Neuronal stem cell (in vitro differentiated cells): ENCODE results near the gene ZNF383.
"Not testable (repeated sequence)": the region's sequence is repeated elsewhere in the genome, so short reads cannot be mapped to it uniquely, and the experiment has no call there.

Experiments used
- DNase-seq: peaks from one replicate; pipeline ENCODE4 v3.0.0-alpha.2; 2013; ENCODE audit warnings: low spot score
- H2AFZ ChIP-seq: one replicate; pipeline ENCODE4 v1.6.1; 2013; ENCODE audit warnings: mild to moderate bottlenecking, low read length, inconsistent platforms
- H2AK5ac ChIP-seq: 2 replicates; pipeline ENCODE4 v1.6.1; 2013; ENCODE audit warnings: low read depth, mild to moderate bottlenecking, inconsistent platforms, low read length, moderate library complexity, mixed read lengths
- H2BK120ac ChIP-seq: 2 replicates; pipeline ENCODE4 v1.6.1; 2013; ENCODE audit warnings: low read depth, mild to moderate bottlenecking, inconsistent platforms, low read length, moderate library complexity, mixed read lengths
- H2BK12ac ChIP-seq: one replicate; pipeline ENCODE4 v1.6.1; 2013; ENCODE audit warnings: low read length, inconsistent platforms
- H2BK15ac ChIP-seq: 2 replicates; pipeline ENCODE4 v1.6.1; 2013; ENCODE audit warnings: mild to moderate bottlenecking, low read length, inconsistent platforms, mixed read lengths
- H2BK5ac ChIP-seq: one replicate; pipeline ENCODE4 v1.6.1; 2013; ENCODE audit warnings: inconsistent platforms, mild to moderate bottlenecking, low read length, moderate library complexity
- H3K14ac ChIP-seq: one replicate; pipeline ENCODE4 v1.6.1; 2013; ENCODE audit warnings: low read length, inconsistent platforms
- H3K18ac ChIP-seq: 2 replicates; pipeline ENCODE4 v1.6.1; 2013; ENCODE audit warnings: low read length, inconsistent platforms
- H3K23ac ChIP-seq: 2 replicates; pipeline ENCODE4 v1.6.1; 2013; ENCODE audit warnings: low read depth, mild to moderate bottlenecking, mixed read lengths, low read length, inconsistent platforms; ENCODE audit not compliant: poor library complexity
- H3K27ac ChIP-seq: replicated peaks from 3 replicates; pipeline ENCODE4 v1.5.1; 2013; ENCODE audit warnings: low read length, inconsistent platforms
- H3K27me3 ChIP-seq, 3 experiments: 2 replicates each; pipeline ENCODE4 v1.6.1; 2013; ENCODE audit warnings: low read length in 3 of 3, mild to moderate bottlenecking in 2 of 3, inconsistent platforms in 1 of 3, low read depth in 1 of 3, mixed read lengths in 1 of 3, moderate library complexity in 1 of 3; ENCODE audit not compliant: control insufficient read depth in 3 of 3, insufficient read depth in 3 of 3
- H3K36me3 ChIP-seq, 2 donors: replicated peaks in 1 of 2; 2 replicates each; pipeline ENCODE4 v1.6.1; 2013; ENCODE audit warnings: low read length in 2 of 2; ENCODE audit not compliant: control insufficient read depth in 2 of 2, insufficient read depth in 2 of 2
- H3K4ac ChIP-seq: 2 replicates; pipeline ENCODE4 v1.6.1; 2013; ENCODE audit warnings: inconsistent platforms, mild to moderate bottlenecking, low read length, moderate library complexity
- H3K4me1 ChIP-seq, 2 donors: 1 replicate in 1 of 2; 2 replicates in 1 of 2; pipeline ENCODE4 v1.6.1; 2013; ENCODE audit warnings: low read length in 2 of 2, low read depth in 1 of 2; ENCODE audit not compliant: control insufficient read depth in 2 of 2, insufficient read depth in 1 of 2
- H3K4me2 ChIP-seq: one replicate; pipeline ENCODE4 v1.6.1; 2013; ENCODE audit warnings: mild to moderate bottlenecking, low read length, inconsistent platforms; ENCODE audit not compliant: insufficient read depth, poor library complexity, severe bottlenecking
- H3K4me3 ChIP-seq, 2 donors: 2 replicates each; pipeline ENCODE4 v1.5.1; 2013; ENCODE audit warnings: low read length in 2 of 2, mild to moderate bottlenecking in 2 of 2, inconsistent platforms in 1 of 2, moderate library complexity in 1 of 2
- H3K79me1 ChIP-seq: one replicate; pipeline ENCODE4 v1.6.1; 2013; ENCODE audit warnings: low read depth, mild to moderate bottlenecking, inconsistent platforms, low read length, moderate library complexity
- H3K9ac ChIP-seq: one replicate; pipeline ENCODE4 v1.6.1; 2013; ENCODE audit warnings: mild to moderate bottlenecking, low read depth, low read length, inconsistent platforms; ENCODE audit not compliant: poor library complexity
- H3K9me3 ChIP-seq, 2 donors: replicated peaks in 1 of 2; 2 replicates each; pipeline versions ENCODE3 to v1.6.1; 2013; ENCODE audit warnings: low read length in 2 of 2, mild to moderate bottlenecking in 2 of 2, inconsistent platforms in 1 of 2, low read depth in 1 of 2, mixed read lengths in 1 of 2, moderate library complexity in 1 of 2; ENCODE audit not compliant: control insufficient read depth in 2 of 2, insufficient read depth in 1 of 2
- H4K8ac ChIP-seq: one replicate; pipeline ENCODE4 v1.6.1; 2013; ENCODE audit warnings: low read depth, mild to moderate bottlenecking, inconsistent platforms, low read length, moderate library complexity
- H4K91ac ChIP-seq: one replicate; pipeline ENCODE4 v1.6.1; 2013; ENCODE audit warnings: low read length, low read depth, mild to moderate bottlenecking, inconsistent platforms; ENCODE audit not compliant: poor library complexity
- WGBS, 2 donors: extraction: QIAGEN DNeasy Blood & Tissue Kit; methylation state at CpG; one replicate each; pipeline ENCODE4 v1.1.7; 2013; ENCODE audit warnings: missing lambda C conversion rate in 2 of 2, mixed read lengths in 1 of 2; ENCODE audit not compliant: insufficient read length in 2 of 2, insufficient replicate concordance in 1 of 2; ENCODE audit errors: extremely low coverage in 2 of 2; 5-methylcytosine and 5-hydroxymethylcytosine counted together

ZNF383 gene

DNA sequence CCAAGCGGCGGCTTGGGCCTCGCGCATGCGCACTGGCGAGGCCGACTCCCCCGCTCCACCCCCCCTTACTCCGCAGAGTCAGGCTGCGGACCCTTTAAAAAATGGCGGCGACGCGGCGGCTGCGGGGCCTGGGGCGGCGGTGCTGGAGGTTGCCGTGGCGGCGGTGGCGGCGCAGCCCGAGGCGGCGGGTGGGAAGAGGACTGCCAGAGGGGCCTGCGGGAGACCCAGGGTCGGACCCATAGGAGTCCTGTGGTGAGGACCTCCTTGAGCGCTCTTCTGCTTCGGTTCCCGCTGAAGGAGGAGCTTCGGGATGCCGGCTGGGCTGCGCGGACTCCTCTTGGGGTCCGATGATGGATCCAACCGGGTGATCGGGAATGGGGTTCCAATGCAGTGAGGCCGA, 71.2 kb downstream of the ZNF383 start:
- not testable (repeated sequence) for H3K27ac ChIP-seq, H3K9ac ChIP-seq, H2AK5ac ChIP-seq, H2AFZ ChIP-seq, H3K27me3 ChIP-seq, H3K4me3 ChIP-seq, H3K4ac ChIP-seq, H4K8ac ChIP-seq, H3K4me2 ChIP-seq, H3K79me1 ChIP-seq, H2BK120ac ChIP-seq, H3K9me3 ChIP-seq, H3K36me3 ChIP-seq, H3K4me1 ChIP-seq, H2BK5ac ChIP-seq, H2BK15ac ChIP-seq, DNase-seq, H4K91ac ChIP-seq
- H3K23ac ChIP-seq = peak overlapping the region; percentile 97
- WGBS, 2 donors = no CpG with 5 or more reads among the region's 39 CpGs
- peak overlapping the region; percentile 91 for H3K18ac ChIP-seq
- peak overlapping the region; percentile 94 for H3K14ac ChIP-seq
- peak overlapping the region; percentile 88 for H2BK12ac ChIP-seq

DNA sequence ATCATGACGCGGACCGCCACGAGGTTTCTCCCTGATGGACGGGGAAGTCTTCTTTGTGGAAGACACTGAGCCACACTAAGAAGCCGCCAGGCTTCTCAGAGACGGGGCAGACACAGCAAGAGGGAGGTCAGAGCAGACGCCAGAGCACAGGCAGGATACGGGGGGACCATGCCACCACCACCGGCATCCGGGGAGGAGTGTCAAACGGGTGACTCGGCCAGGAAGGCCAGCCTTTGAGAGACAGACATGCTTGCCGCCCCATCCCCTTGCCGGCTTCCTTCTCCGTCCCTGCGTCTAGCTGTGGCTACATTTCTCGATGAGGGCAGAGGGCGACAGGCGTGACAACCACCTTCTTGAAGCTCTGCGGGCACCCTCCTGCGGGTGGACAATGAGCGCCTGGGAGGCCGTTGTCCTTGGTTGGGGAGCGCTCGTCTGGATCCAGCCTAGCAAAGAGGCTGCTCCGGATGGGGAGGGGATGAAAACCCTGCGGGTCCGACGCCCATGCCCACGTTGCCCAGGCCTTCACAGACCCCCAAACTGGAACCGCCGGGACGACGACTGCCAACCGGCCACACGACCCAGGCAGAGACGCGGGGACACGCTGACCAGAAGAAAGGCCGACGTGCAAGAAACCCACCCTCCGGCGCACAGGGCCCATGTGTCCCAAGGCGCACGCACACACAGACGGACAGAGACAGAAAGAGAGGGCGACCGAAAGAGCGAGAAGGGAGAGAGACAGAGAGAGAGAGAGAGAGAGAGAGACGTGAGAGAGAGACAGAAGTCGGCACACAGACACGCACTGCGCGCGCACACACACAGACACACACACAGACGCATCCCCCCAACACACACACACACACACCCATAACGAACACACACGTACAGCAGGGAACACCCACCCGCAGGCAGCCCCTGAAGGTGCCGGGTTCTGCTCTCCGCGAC, 75.3 kb downstream of the ZNF383 start:
- H2BK15ac ChIP-seq, H4K91ac ChIP-seq, H3K23ac ChIP-seq, H2AFZ ChIP-seq, H3K4ac ChIP-seq, H3K9me3 ChIP-seq, H3K27me3 ChIP-seq, H3K4me2 ChIP-seq, H3K4me3 ChIP-seq, H3K27ac ChIP-seq, H2BK5ac ChIP-seq, H3K36me3 ChIP-seq, H2BK12ac ChIP-seq, H2BK120ac ChIP-seq, H3K4me1 ChIP-seq, H3K79me1 ChIP-seq, DNase-seq, H4K8ac ChIP-seq, H2AK5ac ChIP-seq: not testable (repeated sequence)
- peak overlapping the region; percentile 49 for H3K14ac ChIP-seq
- 100% methylated on average over 6 of the region's 63 CpGs; no CpG with 5 or more reads in 1 of the 2 donors for WGBS, 2 donors
- H3K18ac ChIP-seq = peak overlapping the region; percentile 90
- H3K9ac ChIP-seq = peak overlapping the region; percentile 82

DNA sequence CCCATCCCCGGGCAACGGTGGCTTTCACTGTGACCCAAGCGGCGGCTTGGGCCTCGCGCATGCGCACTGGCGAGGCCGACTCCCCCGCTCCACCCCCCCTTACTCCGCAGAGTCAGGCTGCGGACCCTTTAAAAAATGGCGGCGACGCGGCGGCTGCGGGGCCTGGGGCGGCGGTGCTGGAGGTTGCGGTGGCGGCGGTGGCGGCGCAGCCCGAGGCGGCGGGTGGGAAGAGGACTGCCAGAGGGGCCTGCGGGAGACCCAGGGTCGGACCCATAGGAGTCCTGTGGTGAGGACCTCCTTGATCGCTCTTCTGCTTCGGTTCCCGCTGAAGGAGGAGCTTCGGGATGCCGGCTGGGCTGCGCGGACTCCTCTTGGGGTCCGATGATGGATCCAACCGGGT, 76.2 kb downstream of the ZNF383 start:
- H3K18ac ChIP-seq, H4K91ac ChIP-seq, H2BK12ac ChIP-seq, H3K4me2 ChIP-seq, H3K4ac ChIP-seq, H2AFZ ChIP-seq, H3K9ac ChIP-seq, H3K14ac ChIP-seq, H3K27ac ChIP-seq, H3K36me3 ChIP-seq, DNase-seq, H2AK5ac ChIP-seq, H2BK5ac ChIP-seq, H2BK120ac ChIP-seq, H3K79me1 ChIP-seq, H3K23ac ChIP-seq, H3K27me3 ChIP-seq, H3K4me3 ChIP-seq, H3K4me1 ChIP-seq, H2BK15ac ChIP-seq, H4K8ac ChIP-seq, H3K9me3 ChIP-seq: not testable (repeated sequence)
- no CpG with 5 or more reads among the region's 39 CpGs for WGBS, 2 donors
